Measurements from ENCODE around the gene MAGI1. TPM values are rescaled to one million over a fixed set of nuclear protein-coding genes. Genes with fewer than 3 reads are reported as not detected.

Gene MAGI1
- total RNA-seq, 1 donor, result 13.0 TPM

DNA sequence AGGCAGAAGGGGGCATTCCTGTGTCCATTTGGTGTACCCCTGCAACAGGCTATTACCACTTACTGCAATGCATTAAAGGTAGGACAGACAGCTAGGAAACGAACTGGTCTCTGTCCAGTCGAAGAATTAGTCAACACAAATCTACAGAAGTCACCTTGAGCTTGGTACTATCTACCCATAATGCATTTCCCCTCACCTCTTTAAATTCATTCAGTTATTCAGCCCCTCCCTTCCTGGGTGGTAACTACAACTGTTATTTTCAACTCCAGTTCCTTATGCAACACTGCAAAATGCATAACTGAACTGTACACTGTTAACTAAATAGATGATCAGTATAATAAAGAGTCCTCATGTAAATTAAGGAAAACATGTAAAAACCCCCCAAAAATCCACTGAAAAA is 77.6 kb downstream of the MAGI1 start:
- no peak overlapping the region for H3K4me3 ChIP-seq (ENCODE audit: low read depth, low read length)
- TF ChIP-seq, protein P1, sequence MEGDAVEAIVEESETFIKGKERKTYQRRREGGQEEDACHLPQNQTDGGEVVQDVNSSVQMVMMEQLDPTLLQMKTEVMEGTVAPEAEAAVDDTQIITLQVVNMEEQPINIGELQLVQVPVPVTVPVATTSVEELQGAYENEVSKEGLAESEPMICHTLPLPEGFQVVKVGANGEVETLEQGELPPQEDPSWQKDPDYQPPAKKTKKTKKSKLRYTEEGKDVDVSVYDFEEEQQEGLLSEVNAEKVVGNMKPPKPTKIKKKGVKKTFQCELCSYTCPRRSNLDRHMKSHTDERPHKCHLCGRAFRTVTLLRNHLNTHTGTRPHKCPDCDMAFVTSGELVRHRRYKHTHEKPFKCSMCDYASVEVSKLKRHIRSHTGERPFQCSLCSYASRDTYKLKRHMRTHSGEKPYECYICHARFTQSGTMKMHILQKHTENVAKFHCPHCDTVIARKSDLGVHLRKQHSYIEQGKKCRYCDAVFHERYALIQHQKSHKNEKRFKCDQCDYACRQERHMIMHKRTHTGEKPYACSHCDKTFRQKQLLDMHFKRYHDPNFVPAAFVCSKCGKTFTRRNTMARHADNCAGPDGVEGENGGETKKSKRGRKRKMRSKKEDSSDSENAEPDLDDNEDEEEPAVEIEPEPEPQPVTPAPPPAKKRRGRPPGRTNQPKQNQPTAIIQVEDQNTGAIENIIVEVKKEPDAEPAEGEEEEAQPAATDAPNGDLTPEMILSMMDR (IDR thresholded peaks at IDR 0.05; ENCODE audit: insufficient read depth, low read length), result no peak
- no peak for DNase-seq (ENCODE audit: low read depth)

GRCh38 chr3:65960087-65960486 is 78.6 kb downstream of the MAGI1 start:
- H3K4me3 ChIP-seq (ENCODE audit: low read depth, low read length), result no peak overlapping the region
- TF ChIP-seq, protein P1 (IDR thresholded peaks at IDR 0.05; ENCODE audit: insufficient read depth, low read length), result no peak
- peak; percentile 93 for DNase-seq (ENCODE audit: low read depth)

DNA sequence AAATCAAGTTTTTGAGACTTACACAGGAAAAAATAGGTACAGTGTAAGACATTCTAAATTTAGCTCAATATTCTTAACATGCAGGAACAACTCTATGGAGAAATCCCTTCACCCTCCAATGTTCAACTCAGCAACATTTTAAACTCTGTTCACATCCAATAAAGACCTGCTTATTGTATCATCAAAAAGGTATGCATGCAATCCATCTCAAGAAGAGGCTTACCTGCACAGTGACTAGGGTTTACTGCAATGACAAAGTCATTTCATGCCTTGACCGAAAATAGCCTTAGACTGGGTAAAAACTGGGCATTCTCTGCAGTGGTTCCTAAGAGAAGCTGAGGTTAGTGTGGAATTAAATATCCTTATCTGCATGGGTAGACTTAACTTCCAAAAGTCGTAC is 80.5 kb downstream of the MAGI1 start:
- TF ChIP-seq, protein P1 (IDR thresholded peaks at IDR 0.05; ENCODE audit: insufficient read depth, low read length), result no peak

GRCh38 chr3:65955792-65956477 is 82.8 kb downstream of the MAGI1 start:
- TF ChIP-seq, protein P1 (IDR thresholded peaks at IDR 0.05; ENCODE audit: insufficient read depth, low read length), result no peak
- DNase-seq (ENCODE audit: low read depth), result peak; percentile 60
- no peak overlapping the region for H3K4me3 ChIP-seq (ENCODE audit: low read depth, low read length)

More for the DNA sequence above, 80.5 kb downstream of the MAGI1 start:
- DNase-seq (ENCODE audit: low read depth), result no peak
- no peak overlapping the region for H3K4me3 ChIP-seq (ENCODE audit: low read depth, low read length)

DNA sequence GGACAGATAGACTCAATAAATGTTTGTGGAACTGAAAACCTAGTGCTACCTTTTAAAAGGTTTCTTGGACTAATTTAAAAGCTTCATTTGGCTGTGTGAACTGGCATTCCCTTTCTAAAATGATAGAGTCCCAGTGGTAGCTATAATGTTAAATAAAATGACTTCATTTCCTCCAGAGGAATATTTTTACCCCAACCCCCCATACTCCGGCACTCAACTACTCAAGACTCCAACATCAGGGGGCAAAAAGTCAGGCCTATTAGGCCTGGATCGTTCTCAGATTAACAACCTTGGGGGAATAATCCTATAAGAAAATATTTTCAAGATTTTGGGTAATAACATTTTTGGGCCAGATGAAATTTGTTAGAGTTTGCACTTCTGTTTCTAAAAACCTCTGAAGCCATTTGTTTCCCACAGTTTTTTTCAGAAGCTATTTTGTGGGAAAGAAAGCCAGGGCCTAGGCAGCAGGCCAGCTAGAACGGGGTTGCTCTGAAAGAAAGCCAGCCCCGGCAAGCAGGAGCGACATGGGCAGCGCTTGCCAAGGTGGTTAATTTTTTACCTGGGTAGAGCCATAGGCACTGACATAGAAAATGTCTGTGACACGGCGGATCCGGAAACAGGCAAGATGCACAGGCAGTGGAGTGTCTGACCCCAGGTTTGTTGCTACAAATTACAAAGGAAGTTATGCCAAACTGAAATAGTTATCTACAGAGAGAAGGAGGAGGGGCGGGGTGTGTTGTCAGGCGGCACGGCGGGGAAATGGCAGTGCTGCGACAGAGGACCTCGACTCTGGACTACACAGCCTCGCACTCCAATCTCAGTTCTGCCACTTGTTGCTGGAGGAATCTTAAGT is 84.6 kb downstream of the MAGI1 start:
- TF ChIP-seq, protein P1 (IDR thresholded peaks at IDR 0.05; ENCODE audit: insufficient read depth, low read length), result no peak
- peak; percentile 42 for DNase-seq (ENCODE audit: low read depth)
- H3K4me3 ChIP-seq (ENCODE audit: low read depth, low read length), result no peak overlapping the region

DNA sequence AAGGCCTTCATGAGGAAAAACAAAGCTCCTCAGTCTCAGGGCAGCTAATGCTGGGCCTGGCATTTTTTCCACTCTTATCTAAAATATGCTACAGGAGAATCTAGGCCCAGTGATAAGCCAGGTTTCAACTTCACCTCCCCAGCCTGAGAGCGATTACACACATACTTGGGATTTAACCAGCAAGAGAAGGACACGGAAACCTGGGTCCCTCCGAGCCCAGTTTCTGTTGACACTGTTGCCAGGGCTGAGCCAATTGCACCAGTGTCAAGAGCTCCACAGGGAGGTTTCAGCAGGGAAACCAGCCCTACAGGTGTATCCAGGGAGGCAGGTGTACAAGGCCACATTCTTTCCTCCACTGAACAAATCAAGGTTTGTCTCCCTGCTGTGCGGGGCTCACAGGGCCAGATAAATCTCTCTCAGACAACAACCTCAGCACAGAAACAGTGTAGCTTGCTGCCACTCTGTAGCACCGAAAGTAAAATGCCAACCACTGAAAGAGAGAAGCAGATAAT is 85.4 kb downstream of the MAGI1 start:
- TF ChIP-seq, protein P1 (IDR thresholded peaks at IDR 0.05; ENCODE audit: insufficient read depth, low read length), result no peak
- no peak overlapping the region for H3K4me3 ChIP-seq (ENCODE audit: low read depth, low read length)
- peak; percentile 45 for DNase-seq (ENCODE audit: low read depth)
